A549 (cell line): ENCODE results near the gene NDRG2. TPM values are rescaled to one million over a fixed set of nuclear protein-coding genes. Genes with fewer than 3 reads are reported as not detected.

Experiments used
- ATAC-seq, 2 experiments: fragments of 200-7000 bp in 1 of 2; fragments of >200 bp in 1 of 2; cut with Nextera tagmentation in 1 of 2; cut with Tn5 transposase in 1 of 2; 3 replicates each; pipeline versions ENCODE4 v1.8.0 to v1.9.1; 2018 to 2020; ENCODE audit warnings: mild to moderate bottlenecking in 1 of 2, moderate library complexity in 1 of 2
- CTCF ChIA-PET: fragments of 300-600 bp; sonication (Branson Sonifier 250); formaldehyde crosslinking; extraction: SDS; loops from one replicate; lab custom pipeline; 2021; ENCODE audit warnings: antibody characterized with exemption, inconsistent platforms; lab: Yijun Ruan, JAX
- POLR2A ChIA-PET: fragments of 350-600 bp; formaldehyde crosslinking; extraction: SDS; loops from one replicate; lab custom pipeline; 2021; ENCODE audit warnings: antibody characterized with exemption, inconsistent platforms; lab: Yijun Ruan, JAX
- DNase-seq, 2 experiments: peaks; one replicate each; pipeline versions ENCODE4 v3.0.0 to v3.0.0-alpha.2; 2011 to 2016; ENCODE audit warnings: low read depth in 1 of 2, low spot score in 1 of 2
- FAIRE-seq: peaks from 2 replicates; lab custom pipeline; 2011; peaks lifted over from hg19 to GRCh38; lab: Jason Lieb, UNC
- H3K27ac ChIP-seq, 2 experiments: fragments of >200 bp; sonication (Bioruptor Twin); formaldehyde crosslinking; 3 replicates each; pipeline ENCODE4 v1.5.1; 2016 to 2017
- H3K4me1 ChIP-seq: fragments of >200 bp; sonication (Bioruptor Twin); formaldehyde crosslinking; 3 replicates; pipeline ENCODE4 v1.6.1; 2016
- H3K4me2 ChIP-seq: fragments of >200 bp; sonication (Bioruptor Twin); formaldehyde crosslinking; 3 replicates; pipeline ENCODE4 v1.6.1; 2016
- H3K4me3 ChIP-seq: fragments of >200 bp; sonication (Bioruptor Twin); formaldehyde crosslinking; 3 replicates; pipeline ENCODE4 v1.5.1; 2016
- H3K9me3 ChIP-seq: fragments of >200 bp; sonication (Bioruptor Twin); formaldehyde crosslinking; 3 replicates; pipeline ENCODE4 v1.6.1; 2016
- CHD4 ChIP-seq: fragments of 200-600 bp; sonication (generic); IDR thresholded peaks from 2 replicates; pipeline ENCODE4 v1.6.1; 2016; ENCODE audit warnings: antibody characterized with exemption, mild to moderate bottlenecking, borderline replicate concordance
- CTCF ChIP-seq: fragments of >200 bp; sonication (Bioruptor Twin); formaldehyde crosslinking; IDR thresholded peaks from 3 replicates; pipeline ENCODE4 v1.5.1; 2016
- EP300 ChIP-seq, 2 experiments: fragments of >200 bp; sonication (Bioruptor Twin); formaldehyde crosslinking; IDR thresholded peaks; 2 replicates in 1 of 2; 3 replicates in 1 of 2; pipeline ENCODE4 v1.6.1; 2016 to 2017
- FOSB ChIP-seq: fragments of 250-450 bp; sonication (Bioruptor Pico); IDR thresholded peaks from 2 replicates; pipeline ENCODE4 v1.5.0; 2020; ENCODE audit warnings: mild to moderate bottlenecking, moderate library complexity
- FOSL2 ChIP-seq, 2 experiments: fragments of 450-650 bp in 1 of 2; fragments of >200 bp in 1 of 2; sonication (Bioruptor Twin) in 1 of 2; formaldehyde crosslinking; IDR thresholded peaks; 2 replicates each; pipeline versions ENCODE4 v1.5.0 to v1.6.1; 2016 to 2020; ENCODE audit warnings: mild to moderate bottlenecking in 1 of 2, moderate library complexity in 1 of 2
- GATA3 ChIP-seq: IDR thresholded peaks from 2 replicates; pipeline ENCODE4 v1.6.1; 2012; ENCODE audit warnings: borderline replicate concordance
- HMGXB4 ChIP-seq: fragments of 250-450 bp; sonication (Bioruptor Pico); IDR thresholded peaks from 2 replicates; pipeline ENCODE4 v1.5.0; 2021; ENCODE audit warnings: mild to moderate bottlenecking, moderate library complexity, borderline replicate concordance
- HOXB5 ChIP-seq: fragments of 250-450 bp; sonication (Bioruptor Pico); IDR thresholded peaks from 2 replicates; pipeline ENCODE4 v1.5.0; 2020; ENCODE audit warnings: mild to moderate bottlenecking, moderate library complexity
- JUN ChIP-seq, 2 experiments: fragments of >200 bp; sonication (Bioruptor Twin); formaldehyde crosslinking; IDR thresholded peaks; 2 replicates in 1 of 2; 3 replicates in 1 of 2; pipeline ENCODE4 v1.6.1; 2016 to 2017
- KDM1A ChIP-seq: fragments of 200-600 bp; sonication (generic); IDR thresholded peaks from 2 replicates; pipeline ENCODE4 v1.6.1; 2016; ENCODE audit warnings: low read depth, mild to moderate bottlenecking
- MAX ChIP-seq: IDR thresholded peaks from 2 replicates; pipeline ENCODE4 v1.6.1; 2012
- NFE2L2 ChIP-seq: fragments of 150-350 bp; conservative IDR thresholded peaks from 2 replicates; pipeline ENCODE4 v1.6.1; 2014; ENCODE audit warnings: low read length
- NPAS2 ChIP-seq: fragments of 250-450 bp; sonication (Bioruptor Pico); IDR thresholded peaks from 2 replicates; pipeline ENCODE4 v1.8.0; 2022; ENCODE audit warnings: mild to moderate bottlenecking, moderate library complexity, borderline replicate concordance
- PHF8 ChIP-seq: fragments of 200-600 bp; sonication (generic); IDR thresholded peaks from 2 replicates; pipeline ENCODE4 v1.6.1; 2016; ENCODE audit warnings: low read depth, mild to moderate bottlenecking, antibody characterized with exemption, moderate library complexity, borderline replicate concordance
- POLR2A ChIP-seq: IDR thresholded peaks from 2 replicates; pipeline ENCODE4 v1.6.1; 2012; ENCODE audit warnings: mild to moderate bottlenecking, low read length
- RAD21 ChIP-seq, 2 experiments: fragments of >200 bp in 1 of 2; sonication (Bioruptor Twin) in 1 of 2; formaldehyde crosslinking in 1 of 2; IDR thresholded peaks in 1 of 2; conservative IDR thresholded peaks in 1 of 2; 2 replicates in 1 of 2; 3 replicates in 1 of 2; pipeline ENCODE4 v1.6.1; 2012 to 2018; ENCODE audit warnings: inconsistent platforms in 1 of 2
- RARB ChIP-seq: fragments of 250-450 bp; sonication (Bioruptor Pico); IDR thresholded peaks from 2 replicates; pipeline ENCODE4 v1.8.0; 2021; ENCODE audit warnings: mild to moderate bottlenecking, moderate library complexity
- RFX5 ChIP-seq: fragments of 450-650 bp; IDR thresholded peaks from 2 replicates; pipeline ENCODE4 v1.7.1; 2014; ENCODE audit warnings: antibody characterized with exemption, mild to moderate bottlenecking, moderate library complexity
- RNF2 ChIP-seq: fragments of 200-600 bp; sonication (generic); IDR thresholded peaks from 2 replicates; pipeline ENCODE4 v1.6.1; 2016; ENCODE audit warnings: low read depth, mild to moderate bottlenecking, antibody characterized with exemption, moderate library complexity, borderline replicate concordance
- SMC3 ChIP-seq: fragments of >200 bp; sonication (Bioruptor Twin); formaldehyde crosslinking; IDR thresholded peaks from 3 replicates; pipeline ENCODE4 v1.6.1; 2018; ENCODE audit warnings: inconsistent platforms
- TFCP2L1 ChIP-seq: fragments of 250-450 bp; sonication (Bioruptor Pico); IDR thresholded peaks from 2 replicates; pipeline ENCODE4 v1.5.0; 2021; ENCODE audit warnings: mild to moderate bottlenecking
- ZSCAN20 ChIP-seq: fragments of 250-450 bp; sonication (Bioruptor Pico); IDR thresholded peaks from 2 replicates; pipeline ENCODE4 v1.8.0; 2022; ENCODE audit warnings: mild to moderate bottlenecking, moderate library complexity
- WGBS: methylation state at CpG from one replicate; pipeline ENCODE4 v1.1.6; 2017; ENCODE audit errors: missing lambda C conversion rate; 5-methylcytosine and 5-hydroxymethylcytosine counted together
- polyA plus RNA-seq, 4 experiments: library from polyadenylated mRNA; depleted of rRNA in 3 of 4; stranded (reverse); fragments of >200 nt; fragmentation: RNase III in 1 of 4; extraction: RNeasy Plus Mini Kit Qiagen cat#74134 plus additional on column Dnase treatment in 1 of 4; gene quantifications; 2 replicates in 3 of 4; 3 replicates in 1 of 4; pipeline ENCODE4 v1.2.3, GENCODE V29; 2011 to 2017
- TF ChIP-seq, protein P1 (sequence below): fragments of >200 bp; sonication (Bioruptor Twin); formaldehyde crosslinking; IDR thresholded peaks from 2 replicates; pipeline ENCODE4 v1.6.1; 2016

Gene NDRG2
- polyA plus RNA-seq, 2 of the 4 experiments (the other 2 are of a cell fraction) = 4.7 to 6.8 TPM

- Histone ChIP-seq H3K9me3 (no peaks in the 10 kb centered on the region), H3K4me1 (no peaks in the 10 kb centered on the region), H3K4me2 (no peak overlapping the region), H3K4me3 (no peak overlapping the region), H3K27ac (no peak overlapping the region)
- ATAC-seq = peak in 1 of 2 experiments; percentile 17; a peak in 3 of 6 replicates
- CTCF ChIA-PET = interaction anchor here (0.6 to 7.3 kb wide), 49 partner anchors 8 to 1114 kb away, joined by 3 to 323 read pairs (median 5); partner anchors contain the start of genes ARHGEF40, NDRG2, RNASE8 and TPPP2
- WGBS = 55% methylated on average over 8 of the region's 8 CpGs
- no peak for DNase-seq
- POLR2A ChIA-PET = interaction anchor here (1.4 kb wide), 1 partner anchor 26 kb away, joined by 5 read pairs; no protein-coding TSS in a partner anchor
- TF ChIP-seq FOSB = no peak
- no peak for TF ChIP-seq FOSL2 (IDR thresholded peaks at IDR 0.05)
- TF ChIP-seq FOSL2 (CRISPR knock-in tag; IDR thresholded peaks at IDR 0.05) = no peak
- no peak for TF ChIP-seq MAX
- TF ChIP-seq NFE2L2 = no peak
- TF ChIP-seq GATA3 = no peak
- TF ChIP-seq NPAS2 = no peak
- no peak for TF ChIP-seq KDM1A
- no peak for TF ChIP-seq RNF2
- TF ChIP-seq ZSCAN20 (CRISPR knock-in tag) = no peak
- TF ChIP-seq JUN (IDR thresholded peaks at IDR 0.05) = no peak
- TF ChIP-seq SMC3 = no peak
- TF ChIP-seq RARB (CRISPR knock-in tag) = no peak
- TF ChIP-seq HMGXB4 = no peak
- no peak for TF ChIP-seq CHD4
- no peak for TF ChIP-seq POLR2A
- no peak for TF ChIP-seq RFX5
- no peak for TF ChIP-seq TFCP2L1
- TF ChIP-seq EP300 (IDR thresholded peaks at IDR 0.05) = no peak
- TF ChIP-seq HOXB5 = no peak
- TF ChIP-seq, protein P1, sequence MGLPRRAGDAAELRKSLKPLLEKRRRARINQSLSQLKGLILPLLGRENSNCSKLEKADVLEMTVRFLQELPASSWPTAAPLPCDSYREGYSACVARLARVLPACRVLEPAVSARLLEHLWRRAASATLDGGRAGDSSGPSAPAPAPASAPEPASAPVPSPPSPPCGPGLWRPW = no peak
- TF ChIP-seq, all 56 proteins: peak for 0
- no peak for FAIRE-seq
These were observed 15.6 kb upstream of the NDRG2 start for GRCh38 chr14:21040370-21040925.

- no peak overlapping the region for H3K27ac ChIP-seq
- ATAC-seq = peak; percentile 85 to 94
- TF ChIP-seq SMC3 (peak; percentile 72), CTCF (peak; percentile 71), RAD21 (conservative IDR thresholded peaks at IDR 0.05 in 1 of 2, IDR thresholded peaks at IDR 0.05 in 1 of 2) (peak; percentile 81 to 82), PHF8 (no peak)
- 52% methylated on average over 8 of the region's 8 CpGs for WGBS
- ChIA-PET CTCF (interaction anchor here (0.6 to 7.3 kb wide), 49 partner anchors 8 to 1113 kb away, joined by 3 to 323 read pairs (median 5); partner anchors contain the start of genes ARHGEF40, NDRG2, RNASE8 and TPPP2), POLR2A (interaction anchor here (1.4 kb wide), 1 partner anchor 25 kb away, joined by 5 read pairs; no protein-coding TSS in a partner anchor)
- no peak overlapping the region for H3K4me2 ChIP-seq
- no peak overlapping the region for H3K4me3 ChIP-seq
- no peaks in the 10 kb centered on the region for H3K4me1 ChIP-seq
- DNase-seq = peak; percentile 63 to 66
- no peaks in the 10 kb centered on the region for H3K9me3 ChIP-seq
- no peak for FAIRE-seq
These were observed 14.9 kb upstream of the NDRG2 start for GRCh38 chr14:21039585-21040369.
